GM18867 (cell line): ENCODE measurements around the gene GNLY.
"Not testable (repeated sequence)": the region's sequence is repeated elsewhere in the genome, so short reads cannot be mapped to it uniquely, and the experiment has no call there.

Experiments used
- ATAC-seq: cut with Tn5 transposase; IDR thresholded peaks from one replicate; pipeline ENCODE4 v1.9.1; 2021; ENCODE audit warnings: mild to moderate bottlenecking, moderate library complexity; ENCODE audit not compliant: unreplicated experiment

The GNLY gene

DNA sequence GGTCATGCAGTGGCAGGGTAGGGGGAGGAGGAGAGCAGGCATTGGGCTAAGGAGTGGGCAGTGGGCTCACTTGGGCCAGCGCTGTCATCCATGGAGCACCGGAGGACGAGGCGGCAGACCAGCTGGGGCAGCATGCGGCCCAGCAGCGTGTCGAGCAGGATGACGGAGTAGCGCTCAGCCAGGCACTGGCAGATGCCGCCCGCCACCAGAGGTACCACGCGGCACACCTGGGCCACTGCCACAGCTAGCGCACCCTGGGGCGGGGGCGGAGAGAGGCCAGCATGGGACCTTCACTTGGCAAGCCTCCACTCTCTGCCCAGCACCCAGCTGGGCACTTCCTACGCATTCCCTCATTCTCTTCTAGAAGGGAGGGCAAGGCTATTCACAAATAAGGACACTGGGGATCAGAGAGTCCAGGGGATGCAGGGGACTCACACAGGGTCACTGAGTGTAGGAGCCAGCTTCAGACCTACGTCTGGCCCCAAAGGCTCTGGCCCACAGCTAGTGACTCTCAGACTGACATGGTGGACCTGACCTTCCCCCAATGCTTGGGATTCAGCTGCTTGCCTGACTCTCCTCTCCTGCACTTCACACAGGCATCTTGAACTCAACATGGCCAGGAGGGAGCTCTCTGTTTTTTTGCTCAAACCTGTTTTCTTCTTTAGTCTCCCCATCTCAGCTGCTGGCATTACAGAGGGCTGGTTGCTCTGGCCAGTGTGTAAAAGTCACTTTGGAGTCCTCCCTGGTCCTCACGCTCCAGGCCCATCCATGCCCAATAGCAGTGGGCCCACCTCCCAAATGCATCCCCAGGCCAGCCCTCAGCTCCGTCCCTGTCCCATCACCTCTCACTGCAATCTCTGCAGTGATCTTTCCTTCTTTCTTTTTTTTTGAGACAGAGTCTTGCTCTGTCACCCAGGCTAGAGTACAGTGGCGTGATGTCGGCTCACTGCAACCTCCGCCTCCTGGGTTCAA is 30.3 kb upstream of the GNLY start:
- ATAC-seq, result no peak

DNA sequence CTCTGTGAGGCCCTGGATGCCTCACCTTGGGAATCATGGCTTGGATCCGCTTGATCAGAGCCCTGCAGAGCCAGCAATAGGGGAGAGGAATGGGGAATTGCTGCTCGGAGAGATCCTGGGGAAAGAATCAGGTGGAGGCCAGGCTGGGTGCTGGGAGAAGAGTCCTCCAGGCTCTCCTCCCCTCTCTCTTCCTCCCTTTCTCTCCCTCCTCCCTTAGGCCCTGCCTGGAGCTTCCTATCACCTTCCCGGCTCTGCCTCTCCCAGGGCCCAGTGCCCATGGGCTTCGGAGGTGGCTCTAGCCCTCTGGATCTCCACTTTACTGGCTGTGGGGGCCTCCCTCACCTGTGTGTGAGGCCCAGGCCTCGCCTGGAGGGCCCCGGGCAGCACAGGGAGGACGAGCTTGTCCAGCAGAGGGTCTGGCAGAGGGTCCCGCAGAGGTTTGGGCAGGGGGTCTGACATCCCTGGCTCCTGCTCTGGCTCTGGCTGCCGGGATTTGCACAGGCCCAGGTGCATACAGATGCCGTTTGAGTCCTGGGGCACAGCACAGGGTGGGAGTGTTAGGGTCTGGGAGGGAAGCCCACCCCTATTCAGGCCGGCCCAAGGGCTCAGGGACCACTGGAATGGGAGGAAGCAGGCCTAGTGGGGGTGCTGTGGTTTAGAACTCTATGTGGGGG is 28.8 kb upstream of the GNLY start:
- no peak for ATAC-seq

DNA sequence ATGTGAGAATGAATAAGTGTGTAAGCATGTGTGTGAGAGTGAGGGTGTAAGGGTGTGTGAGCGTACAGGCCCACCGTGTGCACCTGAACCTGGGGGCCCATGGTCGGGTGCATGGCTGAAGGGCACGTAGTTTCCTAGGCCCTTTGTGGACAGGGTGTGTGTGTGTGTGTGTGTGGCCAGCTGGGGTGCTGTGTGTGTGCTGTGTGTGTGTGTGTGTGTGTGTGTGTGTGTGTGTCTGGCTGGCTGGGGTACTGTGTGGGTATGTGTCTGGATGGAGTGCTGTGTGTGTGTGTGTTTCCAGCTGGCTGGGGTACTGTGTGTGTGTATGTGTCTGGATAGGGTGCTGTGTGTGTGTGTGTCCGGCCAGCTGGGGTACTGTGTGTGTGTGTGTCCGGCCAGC is 28.1 kb upstream of the GNLY start:
- no peak for ATAC-seq

DNA sequence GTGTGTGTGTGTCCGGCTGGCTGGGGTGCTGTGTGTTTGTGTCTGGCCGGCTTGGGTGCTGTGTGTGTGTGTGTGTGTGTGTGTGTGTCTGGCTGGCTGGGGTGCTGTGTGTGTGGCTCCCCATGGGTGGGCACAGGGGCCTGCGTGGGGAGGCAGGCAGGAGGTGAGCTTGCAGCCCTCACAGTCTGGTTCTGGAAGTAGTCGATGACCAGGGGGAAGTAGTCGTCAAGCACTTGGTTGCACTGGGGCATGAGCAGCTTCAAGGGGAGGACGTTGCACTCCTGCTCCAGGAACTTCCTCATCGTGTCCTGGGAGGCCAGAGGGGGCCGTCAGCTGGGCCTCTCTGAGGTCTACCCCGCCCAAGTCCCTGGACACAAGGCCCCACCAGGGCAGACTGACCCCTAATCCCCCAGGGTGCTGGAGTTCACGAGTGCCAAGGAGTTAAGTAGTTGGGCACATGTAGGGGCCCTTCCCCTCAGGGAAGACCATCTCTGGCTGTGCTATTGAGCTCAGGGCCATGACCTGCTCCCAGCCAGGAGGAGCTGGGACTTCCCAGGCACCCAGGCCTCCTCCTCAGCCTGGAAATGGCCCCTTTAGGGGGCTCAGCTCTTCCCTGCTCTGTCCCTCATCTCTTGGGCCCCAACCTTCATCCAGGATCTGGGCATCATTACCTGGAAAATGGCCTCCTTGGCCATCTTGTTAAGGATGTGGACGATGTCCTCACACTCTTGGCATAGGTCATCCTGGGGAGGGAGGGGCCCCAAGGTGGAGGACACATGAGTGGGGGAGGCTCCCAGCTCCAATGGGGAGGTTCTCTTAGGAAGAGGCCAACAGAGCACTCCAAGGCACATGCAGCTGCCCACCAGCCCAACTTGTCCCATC is 27.5 kb upstream of the GNLY start:
- ATAC-seq, result no peak

DNA sequence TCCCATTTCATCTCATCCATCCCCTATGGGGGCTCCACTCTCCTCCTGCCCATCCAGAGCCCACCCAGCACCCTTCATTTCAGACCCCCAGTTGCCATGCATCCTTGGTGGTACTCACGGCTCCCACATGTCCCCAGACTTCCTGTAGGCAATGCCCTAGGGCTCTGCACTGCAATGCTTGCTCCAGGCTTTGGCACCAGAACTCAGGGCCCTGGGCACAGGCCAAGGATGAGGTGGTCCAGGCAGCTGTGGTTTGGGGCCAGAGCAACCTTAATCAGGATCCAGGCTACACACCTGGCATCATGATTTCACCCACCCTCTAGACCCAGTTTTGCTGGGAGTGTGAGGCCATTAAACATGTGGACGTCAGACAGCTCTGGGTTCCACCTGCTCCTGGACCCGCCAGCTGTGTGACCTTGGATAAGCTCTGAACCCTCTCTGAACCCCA is 26.6 kb upstream of the GNLY start:
- ATAC-seq, result no peak

DNA sequence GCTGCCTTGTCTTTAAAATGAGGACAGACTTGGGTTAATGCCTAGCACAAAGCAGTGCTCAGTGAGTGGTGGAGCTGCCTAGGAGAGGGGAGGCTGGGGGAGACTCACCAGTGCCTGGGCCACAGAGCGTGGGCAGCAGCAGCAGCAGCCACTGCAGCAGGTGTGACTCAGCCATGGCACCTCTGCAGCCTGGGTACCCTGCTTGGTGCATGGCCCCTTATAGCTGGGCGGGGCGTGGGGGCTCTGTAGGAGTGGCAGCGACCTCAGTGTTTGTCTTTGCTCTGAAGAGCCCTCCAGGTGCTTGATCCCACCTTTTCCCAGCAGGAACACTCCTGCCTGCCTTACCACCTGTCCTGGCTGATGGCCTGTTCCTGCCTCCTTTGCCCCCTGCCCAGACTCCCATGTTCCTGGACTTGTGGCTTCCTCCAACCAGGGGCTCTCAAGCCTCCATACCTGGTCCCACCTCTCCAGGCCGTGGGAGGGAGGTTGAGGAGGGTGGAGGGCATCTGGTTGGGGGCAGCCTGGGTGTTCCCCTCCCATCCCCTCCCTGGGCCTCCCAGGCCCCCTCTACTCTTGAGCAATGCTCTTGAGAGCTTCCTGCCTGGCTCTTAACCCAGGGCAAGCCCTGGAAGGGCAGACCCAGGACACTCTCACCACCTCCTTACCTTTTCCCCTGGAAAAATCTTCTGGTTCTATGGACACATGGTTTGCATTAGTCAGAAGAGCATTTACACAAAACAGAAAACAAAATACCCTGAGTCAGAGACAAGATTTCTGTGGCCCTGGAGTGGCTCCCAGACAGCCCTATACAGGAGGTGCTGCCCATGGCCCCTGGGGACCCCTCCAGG is 25.9 kb upstream of the GNLY start, which contains the start of gene SFTPB:
SFTPB (minus strand) TSS at position 191 of the 848 bp plus-strand sequence; CDS start at position 175, 16 bp downstream.
- ATAC-seq, result no peak

DNA sequence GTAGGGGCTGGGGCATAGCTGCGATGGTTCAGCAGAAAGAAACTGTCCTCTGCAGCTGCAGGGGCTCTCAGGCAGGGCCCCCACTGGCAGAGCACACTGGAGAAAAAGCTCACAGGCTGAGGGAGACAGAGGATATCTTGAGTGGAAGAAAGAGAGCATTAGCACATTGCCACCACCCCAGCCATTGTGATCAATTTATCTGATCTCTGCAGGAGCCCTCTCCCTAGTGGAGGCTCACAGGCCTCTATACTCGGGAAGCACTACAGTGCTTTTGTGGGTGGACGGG is 25.4 kb upstream of the GNLY start:
- ATAC-seq, result no peak

DNA sequence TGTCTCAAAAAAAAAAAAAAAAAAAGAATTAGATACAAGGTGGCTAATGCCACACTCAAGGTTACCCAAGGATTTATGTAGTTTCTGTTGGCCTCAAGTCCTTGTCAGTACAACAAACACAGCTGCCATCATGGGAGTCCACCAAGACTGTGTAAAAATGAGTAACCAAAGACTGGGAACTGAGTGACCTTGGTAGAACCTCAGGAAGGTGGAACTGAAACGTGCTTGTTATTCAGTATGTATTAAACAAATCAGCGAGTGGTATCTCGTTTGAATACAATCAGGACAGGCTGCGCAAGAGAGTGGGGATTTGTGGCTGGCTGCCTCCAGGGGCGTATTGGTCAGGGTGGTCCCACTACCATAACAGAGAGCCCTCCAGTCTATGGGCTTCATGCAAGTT is 24.6 kb upstream of the GNLY start:
- peak; percentile 64 for ATAC-seq

DNA sequence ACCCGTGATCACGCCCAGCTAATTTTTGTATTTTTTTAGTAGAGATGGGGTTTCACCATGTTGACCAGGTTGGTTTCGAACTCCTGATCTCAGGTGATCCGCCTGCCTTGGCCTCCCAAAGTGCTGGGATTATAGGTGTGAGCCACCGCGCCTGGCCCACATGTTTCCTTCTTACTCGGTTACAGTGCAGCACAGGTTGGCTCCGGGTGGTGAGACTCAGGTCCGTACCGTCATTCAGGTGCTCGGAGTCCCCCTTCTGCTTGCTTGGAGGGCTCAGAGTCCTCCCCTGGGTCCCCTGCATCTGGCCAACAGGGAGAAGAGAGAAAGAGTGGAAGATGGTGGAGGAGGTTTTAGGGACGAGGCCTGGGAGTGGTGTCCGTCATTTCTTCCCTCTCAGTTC is 23.7 kb upstream of the GNLY start:
- ATAC-seq, result not testable (repeated sequence)

DNA sequence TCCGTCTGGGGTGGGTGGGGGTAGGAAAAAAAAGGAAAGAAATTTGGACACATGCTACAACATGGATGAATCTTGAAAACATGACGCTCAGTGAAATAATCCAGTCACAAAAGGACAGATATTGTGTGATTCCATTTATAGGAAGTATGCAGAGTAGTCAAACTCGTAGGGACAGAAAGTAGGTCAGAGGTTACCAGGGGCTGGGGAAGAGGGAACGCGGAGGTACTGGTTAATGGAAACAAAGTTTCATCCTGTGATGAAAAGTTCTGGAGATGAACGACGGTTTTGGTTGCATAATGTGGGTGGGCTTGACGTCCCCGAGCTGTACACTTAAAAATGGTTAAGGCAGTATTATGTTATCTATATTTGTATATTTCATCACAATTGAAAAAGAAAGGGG is 21.7 kb upstream of the GNLY start:
- ATAC-seq, result no peak

DNA sequence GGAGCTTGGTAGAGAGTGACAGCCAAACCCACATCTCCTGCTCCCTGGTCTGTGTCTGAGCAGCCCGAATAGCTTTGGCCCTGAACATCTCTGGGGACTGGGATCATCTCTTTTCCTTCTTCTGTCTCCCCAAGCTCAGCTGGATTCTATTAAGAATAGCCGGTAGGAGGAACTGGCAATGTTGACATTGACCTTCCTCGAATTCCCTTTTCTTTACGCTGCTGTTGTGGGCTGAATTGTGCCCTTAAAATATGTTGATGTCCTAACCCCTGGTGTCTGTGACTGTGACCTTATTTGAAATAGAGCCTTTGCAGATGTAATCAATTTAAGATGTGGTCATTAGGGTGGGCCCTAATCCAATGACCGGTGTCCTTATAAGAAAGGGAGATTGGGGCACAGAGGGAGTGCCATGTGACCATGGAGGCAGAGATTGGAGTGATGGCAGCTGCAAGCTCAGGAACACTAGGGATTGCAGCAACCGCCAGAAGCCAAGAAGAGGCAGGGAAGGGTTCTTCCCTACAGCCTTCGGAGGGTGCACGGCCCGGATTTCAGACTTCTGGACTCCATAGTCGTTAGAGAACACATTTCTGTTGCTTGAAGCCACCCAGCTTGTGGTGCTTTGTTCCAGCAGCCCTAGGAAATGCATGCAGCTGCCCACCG is 20.3 kb upstream of the GNLY start:
- ATAC-seq, result no peak

DNA sequence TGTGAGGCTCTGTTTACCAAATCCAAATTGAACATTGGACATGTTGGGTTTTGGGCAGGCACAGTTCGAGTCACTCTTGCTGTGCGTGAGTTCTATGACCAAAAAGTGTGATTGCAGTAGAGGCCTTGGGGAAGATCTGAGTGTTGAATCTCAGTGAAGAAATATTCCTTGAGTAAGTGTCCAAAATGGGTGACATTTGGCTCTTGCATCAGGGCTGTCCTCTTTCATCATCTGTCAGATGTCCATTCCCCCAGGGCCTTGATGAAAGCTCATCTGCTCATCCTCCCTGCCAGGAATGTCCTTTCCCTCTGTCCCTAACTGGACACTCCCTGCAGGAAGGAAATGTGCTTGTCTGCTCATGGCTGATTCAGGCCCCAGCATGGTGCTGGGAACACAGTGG is 19.7 kb upstream of the GNLY start:
- no peak for ATAC-seq

DNA sequence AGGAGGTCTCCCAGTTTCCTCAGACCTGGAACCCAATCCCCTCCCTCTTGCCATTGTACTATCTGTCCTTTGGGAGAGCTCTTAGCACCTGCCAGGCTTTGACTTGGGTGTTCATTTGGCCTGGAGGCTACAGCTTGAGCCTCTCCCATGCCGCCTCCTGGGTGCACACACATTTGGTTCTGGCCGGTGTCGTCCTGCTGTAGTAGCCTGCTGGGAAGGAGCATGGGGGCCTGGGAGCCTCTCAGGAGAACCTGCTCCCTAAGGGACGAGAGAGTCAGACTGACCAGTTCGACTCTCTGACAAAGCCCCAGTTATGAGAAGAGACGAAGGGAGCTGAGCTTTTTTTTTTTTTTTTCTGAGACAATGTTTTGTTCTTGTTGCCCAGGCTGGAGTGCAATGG is 18.7 kb upstream of the GNLY start:
- ATAC-seq, result no peak

DNA sequence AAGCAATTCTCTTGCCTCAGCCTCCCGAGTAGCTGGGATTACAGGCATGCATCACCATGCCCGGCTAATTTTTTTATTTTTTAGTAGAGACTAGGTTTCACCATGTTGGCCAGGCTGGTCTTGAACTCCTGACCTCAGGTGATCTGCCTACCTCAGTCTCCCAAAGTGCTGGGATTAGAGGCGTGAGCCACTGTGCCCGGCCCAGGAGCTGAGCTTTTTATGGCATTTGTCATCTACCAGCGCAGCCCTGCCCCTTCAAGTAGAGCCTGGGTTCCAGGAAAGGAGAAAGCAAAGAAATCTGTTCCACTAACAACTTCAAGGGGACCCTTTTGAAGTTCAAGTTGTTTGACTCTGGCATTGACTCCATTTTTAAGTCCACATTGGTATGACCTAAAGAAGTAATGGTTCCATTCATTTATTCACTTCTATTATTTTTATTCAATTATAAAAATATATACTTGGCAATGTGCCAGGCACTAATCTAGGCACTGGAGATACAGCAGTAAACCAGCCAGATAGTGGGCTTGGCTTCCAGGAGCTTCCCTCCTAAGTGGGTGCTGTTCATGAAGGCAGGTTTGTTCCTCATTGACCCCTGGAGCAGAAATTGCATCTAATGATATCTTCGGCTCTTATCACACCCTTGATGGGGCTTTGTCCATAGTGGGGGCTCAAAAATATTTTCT is 18.2 kb upstream of the GNLY start:
- ATAC-seq, result no peak

DNA sequence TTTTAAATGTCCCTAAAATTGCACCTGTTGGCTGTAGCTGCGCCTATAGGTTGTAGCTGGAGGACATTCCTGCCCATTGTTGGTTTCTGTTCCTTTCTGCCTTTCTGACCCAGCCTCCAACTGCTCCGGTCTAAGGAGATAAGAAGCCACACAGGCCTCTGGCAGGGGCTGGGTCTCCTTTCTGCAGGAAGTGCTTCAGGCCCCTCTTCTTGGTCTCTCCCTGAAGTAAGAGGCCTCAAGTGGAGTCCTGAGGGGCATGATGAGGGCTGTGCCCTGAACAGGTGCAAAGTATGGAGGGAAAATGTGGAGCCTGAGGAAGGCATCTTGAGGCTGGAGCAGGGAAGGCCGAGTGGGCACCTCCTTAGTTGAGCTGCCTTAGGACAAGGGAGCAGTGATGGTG is 15.8 kb upstream of the GNLY start:
- no peak for ATAC-seq

DNA sequence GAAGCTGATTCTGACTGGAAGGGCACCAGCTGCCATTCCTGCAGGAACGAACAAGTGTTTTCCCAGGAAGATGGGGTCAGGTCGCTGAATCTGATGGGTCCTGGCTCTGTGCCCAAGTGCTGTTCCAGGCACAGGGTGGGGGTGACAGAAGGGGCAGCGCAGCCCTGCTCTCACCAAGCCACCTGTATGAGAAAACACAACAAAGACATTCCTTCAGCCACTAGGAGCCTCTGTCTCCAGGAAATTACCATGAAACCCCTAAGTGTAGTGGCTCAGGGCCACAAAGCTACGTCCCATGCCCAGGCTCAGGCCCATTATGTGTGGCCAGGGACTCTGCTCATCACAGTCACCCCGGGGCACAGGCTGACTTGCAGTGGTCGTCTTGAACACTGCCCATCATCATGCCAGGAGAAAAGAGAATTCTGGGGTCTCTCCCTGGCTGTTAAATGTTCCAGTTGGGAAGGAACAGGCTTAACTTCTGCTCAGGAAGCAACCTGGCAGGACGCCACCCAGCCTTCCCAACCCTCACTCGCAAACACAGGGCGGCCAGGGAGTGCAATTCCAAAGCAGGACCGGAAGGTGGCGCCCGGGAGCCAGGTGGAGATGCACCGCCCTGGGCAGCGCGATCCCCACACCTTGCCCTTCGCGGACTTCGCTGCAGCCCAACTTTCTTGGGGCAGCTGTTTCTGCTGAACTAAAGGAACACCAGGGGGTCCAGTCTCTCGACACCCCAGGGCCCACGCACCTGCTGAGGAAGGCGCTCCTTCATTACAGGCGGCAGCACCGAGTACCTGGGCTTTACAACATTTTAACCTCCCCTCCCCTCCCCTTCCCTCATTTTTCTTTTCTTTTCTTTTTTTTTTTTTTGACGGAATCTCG is 15.1 kb upstream of the GNLY start:
- ATAC-seq, result peak; percentile 76

DNA sequence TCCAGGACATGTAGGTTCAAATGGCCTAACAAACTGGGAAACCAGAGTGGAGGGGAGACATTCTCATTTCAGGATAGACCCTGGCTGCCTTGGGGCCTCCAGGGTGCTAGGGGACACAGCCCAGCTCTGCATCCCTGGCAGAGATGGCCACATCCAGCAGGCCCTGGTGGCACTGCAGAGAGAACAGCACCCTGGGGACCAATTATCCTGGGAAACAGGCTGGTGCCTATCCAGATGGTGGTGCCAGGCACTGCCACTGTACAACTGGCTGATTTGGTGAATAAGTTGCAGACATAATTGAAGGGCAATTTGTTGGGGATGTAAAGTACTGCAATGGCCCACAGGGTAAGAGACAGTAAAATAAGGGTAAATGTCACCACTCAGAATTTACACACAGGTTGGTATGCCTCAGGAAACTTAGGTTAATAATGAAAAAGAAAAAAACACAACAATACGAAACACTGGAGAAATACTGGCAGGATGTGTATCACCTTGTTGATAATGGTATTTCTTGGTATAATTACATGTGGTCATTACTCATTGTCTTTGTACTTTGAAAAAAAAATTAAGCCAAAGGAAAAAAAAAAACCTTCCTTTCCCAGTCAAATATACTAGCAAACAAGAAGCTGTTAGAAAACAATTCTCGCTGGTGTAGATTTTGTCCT is 13.3 kb upstream of the GNLY start:
- ATAC-seq, result no peak

DNA sequence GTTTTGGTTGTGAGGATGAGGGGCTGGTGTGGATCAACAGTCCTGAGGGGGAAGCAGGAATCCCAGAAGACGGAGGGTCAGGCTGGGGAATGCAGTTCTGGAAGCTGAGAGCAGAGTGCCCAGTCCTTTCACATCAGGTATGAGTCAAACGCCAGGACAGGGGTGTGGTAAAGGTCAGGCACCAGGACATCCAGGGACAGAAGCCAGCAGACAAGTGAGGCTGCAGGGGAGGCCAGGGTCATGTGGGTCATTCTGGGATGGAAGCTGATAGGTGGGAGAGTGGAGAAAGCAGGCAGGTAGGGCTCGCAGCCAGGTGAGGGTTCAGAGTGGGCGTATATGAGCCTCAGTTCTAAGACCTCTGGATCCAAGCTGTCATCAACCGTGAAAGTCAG is 12.8 kb upstream of the GNLY start:
- no peak for ATAC-seq
